ACHN (cell line): Measurements from ENCODE around the gene SLC2A4RG.

Experiments used
- DNase-seq: peaks from one replicate; pipeline ENCODE4 v3.0.0-alpha.2; 2015
- in situ Hi-C: cut with HindIII; loops from 2 replicates; pipeline ENCODE4 v1.10.0; 2017; ENCODE audit warnings: low sequenced_read_pairs, low pct_ligation_motif_present, low pct_unique_long_range_greater_than_20kb

The SLC2A4RG gene, protein sequence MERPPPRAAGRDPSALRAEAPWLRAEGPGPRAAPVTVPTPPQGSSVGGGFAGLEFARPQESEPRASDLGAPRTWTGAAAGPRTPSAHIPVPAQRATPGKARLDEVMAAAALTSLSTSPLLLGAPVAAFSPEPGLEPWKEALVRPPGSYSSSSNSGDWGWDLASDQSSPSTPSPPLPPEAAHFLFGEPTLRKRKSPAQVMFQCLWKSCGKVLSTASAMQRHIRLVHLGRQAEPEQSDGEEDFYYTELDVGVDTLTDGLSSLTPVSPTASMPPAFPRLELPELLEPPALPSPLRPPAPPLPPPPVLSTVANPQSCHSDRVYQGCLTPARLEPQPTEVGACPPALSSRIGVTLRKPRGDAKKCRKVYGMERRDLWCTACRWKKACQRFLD

DNA sequence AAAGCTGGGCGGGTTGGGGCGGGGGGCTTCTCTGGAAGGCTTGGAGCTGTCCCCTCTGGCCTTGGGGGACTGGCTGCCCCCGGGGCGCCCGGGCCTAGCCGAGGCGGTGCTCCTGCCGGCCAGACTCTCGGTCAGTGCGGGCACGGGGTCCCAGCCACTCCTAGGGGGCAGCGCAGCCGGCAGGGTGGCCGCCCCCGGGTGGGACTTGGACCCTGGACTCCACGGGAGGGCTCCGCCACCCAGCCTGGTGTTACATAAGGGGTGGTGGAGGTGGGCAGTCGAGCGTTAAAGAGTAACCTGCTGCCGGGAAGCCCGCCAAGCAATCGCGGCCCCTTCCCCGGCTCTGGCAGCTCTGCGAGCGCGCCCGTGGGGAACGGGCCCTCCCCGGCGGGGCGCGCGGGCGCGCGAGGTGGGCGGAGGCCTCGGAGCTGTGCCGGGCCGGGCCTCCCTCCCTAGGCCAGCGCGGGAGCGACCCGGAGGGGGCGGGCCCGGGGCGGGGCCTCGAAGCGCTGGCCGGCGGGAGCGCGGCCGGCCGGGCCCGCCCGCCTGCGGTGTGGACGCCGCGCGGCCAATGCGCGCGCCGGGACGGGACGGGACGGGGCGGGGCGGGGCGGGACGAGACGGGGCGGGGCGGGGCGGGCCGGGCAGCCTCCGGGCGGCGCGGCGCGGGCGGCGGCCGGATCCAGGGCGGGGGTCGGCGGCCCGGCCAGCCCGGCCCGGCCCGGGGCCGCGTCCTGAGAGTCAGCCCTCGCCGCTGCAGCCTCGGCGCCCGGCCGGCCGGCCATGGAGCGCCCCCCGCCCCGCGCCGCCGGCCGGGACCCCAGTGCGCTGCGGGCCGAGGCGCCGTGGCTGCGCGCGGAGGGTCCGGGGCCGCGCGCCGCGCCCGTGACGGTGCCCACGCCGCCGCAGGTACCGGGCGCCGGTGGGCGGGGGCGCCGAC, at the start of gene SLC2A4RG:
Gene SLC2A4RG, plus strand, starts transcription at position 647 of the 940 bp plus-strand sequence. Its CDS starts 137 bp downstream, at position 784.
- peak; percentile 79 for DNase-seq
- in situ Hi-C loops, result no loop called here

DNA sequence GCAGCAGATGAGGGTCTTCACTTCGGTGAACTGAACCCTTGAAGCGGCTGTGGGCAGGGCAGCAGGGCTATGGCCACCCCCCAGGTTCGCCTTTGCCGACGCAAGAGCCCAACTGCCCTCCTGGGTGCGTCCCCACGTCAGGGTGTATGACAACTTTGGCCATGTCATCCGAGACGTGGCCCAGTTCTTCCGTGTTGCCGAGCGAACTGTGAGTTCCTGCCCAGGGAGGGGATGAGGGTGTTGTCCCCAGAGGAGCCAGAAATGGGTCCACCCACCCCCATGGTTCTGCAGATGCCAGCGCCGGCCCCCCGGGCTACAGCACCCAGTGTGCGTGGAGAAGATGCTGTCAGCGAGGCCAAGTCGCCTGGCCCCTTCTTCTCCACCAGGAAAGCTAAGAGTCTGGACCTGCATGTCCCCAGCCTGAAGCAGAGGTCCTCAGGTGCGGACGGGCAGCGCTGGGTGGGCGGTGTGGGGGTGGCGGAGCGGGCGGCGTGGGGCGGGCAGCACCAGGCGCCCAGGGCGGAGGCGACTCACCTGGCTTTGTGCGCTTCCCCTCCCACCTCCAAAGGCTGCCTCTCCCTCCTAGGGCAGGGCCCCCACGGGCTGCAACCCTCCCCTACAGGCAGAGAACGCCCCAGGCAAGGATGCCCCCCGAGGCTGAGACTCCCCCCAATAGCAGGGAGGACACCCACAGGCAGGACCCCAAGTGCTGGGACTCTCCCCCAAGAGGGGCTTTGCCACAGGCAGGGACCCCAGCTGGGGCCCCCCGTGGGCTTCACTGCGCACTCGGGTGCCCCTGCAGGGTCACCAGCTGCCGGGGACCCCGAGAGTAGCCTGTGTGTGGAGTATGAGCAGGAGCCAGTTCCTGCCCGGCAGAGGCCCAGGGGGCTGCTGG, 49.3 kb upstream of the SLC2A4RG start:
- DNase-seq, result no peak

DNA sequence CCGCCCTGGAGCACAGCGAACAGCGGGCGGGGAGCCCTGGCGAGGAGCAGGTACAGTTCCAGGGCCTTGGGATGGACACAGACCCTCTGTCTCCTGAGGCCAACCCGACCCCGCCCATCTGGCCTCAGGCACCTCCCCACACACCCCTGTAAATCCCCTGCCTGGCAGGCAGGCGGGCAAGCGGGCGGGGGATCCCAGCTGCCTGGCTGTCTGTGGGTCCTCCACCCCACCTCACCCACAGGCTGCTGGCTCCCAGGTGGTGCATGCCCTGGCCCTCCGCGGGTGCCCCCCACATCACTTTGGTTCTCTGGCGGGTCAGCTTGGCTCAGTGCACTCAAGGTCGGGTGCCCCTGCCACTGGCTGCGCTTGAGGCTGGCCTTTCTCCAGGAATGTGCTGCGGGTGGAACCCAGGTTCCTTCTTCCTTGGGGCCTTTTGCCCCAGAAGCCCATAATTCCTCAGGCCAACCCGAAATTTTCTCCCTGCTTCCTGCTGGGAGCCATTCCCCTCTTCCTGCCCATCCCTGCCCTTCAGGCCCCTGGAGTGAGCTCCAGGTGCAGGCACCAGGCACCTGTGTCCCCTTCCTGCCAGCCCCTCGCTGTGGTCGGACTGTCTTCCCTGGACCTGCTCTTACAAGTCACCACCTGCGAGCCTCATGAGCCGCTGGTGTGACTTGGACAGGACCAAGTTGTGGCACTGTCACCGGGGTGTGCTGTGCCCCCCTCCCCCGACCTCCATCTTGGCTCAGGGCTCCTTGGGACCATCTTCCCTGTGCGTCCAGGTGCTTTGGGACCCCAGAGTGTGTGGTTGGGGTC, 48.5 kb upstream of the SLC2A4RG start:
- DNase-seq, result no peak

More for the DNA sequence above, 49.3 kb upstream of the SLC2A4RG start:
- in situ Hi-C loops, result no loop called here

DNA sequence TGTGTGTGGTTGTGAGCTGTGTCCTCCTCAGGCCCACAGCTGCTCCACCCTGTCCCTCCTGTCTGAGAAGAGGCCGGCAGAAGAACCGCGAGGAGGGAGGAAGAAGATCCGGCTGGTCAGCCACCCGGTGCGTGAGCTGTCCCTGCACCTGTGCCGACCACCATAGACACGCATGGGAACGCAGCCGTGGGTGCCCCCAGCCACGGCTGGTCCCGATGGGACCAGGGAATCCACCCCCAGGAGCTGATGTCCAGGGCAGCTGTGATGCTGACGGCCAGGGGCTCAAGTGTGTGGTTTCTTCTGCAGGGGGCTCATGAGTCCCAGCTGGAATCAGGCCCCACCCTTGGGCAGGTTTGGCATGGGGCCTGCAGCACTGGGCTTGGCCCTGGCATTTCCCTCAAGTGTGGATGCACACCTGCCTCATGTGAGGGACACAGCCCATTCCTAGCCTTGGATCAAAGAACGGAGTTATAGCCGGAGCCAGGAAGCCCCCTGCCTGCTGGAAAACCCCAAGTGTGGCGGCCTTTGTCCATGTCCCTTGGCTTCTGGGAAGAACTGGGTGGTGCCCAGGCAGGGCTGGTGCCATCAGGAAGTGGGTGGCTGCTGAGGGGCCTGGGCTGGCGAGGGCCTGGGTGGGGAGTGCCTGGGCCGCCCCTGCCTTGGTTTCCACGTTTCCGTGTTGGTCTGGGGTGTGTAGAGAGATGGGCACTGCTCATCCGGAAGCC, 47.7 kb upstream of the SLC2A4RG start:
- in situ Hi-C loops, result no loop called here
- DNase-seq, result no peak

More for the DNA sequence above, 48.5 kb upstream of the SLC2A4RG start:
- in situ Hi-C loops, result no loop called here

DNA sequence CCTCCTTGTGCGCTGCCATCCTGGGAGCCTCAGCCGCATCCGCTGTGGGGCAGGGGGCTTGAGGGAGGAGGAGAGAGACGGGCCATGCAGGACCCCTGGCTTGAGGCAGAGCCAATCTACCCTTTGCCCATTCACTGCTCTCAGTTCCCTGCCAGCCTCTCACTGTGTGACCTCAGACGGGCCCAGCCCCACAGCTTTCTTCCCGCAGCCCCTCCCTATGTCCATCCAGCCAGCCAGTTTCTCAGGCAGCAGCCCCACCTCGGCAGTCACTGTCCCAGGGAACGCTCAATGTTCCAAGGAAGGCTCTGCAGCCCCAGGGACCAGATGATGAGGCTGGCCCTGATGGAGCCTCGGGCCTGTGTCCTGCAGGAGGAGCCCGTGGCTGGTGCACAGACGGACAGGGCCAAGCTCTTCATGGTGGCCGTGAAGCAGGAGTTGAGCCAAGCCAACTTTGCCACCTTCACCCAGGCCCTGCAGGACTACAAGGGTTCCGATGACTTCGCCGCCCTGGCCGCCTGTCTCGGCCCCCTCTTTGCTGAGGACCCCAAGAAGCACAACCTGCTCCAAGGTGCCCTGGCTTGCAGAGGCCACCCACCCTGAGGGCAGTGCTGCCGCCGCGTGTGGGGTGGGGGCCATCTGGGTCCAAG, 47.0 kb upstream of the SLC2A4RG start:
- no peak for DNase-seq
- in situ Hi-C loops, result no loop called here

DNA sequence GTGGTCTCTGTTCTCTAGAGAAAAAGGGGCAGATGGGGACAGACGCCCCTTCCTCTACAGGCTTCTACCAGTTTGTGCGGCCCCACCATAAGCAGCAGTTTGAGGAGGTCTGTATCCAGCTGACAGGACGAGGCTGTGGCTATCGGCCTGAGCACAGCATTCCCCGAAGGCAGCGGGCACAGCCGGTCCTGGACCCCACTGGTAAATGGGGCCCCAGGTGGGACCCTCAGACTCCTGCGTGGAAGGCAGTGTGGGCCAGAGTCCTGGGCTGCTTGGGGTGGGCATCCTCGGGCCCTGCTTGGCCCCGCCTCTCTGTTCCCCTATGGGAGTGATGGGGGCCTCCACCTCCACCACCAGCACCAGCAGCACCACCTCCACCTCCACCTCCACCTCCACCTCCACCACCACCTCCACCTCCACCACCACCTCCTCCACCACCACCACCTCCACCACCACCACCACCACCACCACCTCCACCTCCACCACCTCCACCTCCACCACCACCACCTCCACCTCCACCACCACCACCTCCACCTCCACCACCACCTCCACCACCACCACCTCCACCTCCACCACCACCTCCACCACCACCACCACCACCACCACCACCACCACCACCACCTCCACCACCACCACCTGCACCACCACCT, 46.4 kb upstream of the SLC2A4RG start:
- in situ Hi-C loops, result no loop called here
- DNase-seq, result no peak

DNA sequence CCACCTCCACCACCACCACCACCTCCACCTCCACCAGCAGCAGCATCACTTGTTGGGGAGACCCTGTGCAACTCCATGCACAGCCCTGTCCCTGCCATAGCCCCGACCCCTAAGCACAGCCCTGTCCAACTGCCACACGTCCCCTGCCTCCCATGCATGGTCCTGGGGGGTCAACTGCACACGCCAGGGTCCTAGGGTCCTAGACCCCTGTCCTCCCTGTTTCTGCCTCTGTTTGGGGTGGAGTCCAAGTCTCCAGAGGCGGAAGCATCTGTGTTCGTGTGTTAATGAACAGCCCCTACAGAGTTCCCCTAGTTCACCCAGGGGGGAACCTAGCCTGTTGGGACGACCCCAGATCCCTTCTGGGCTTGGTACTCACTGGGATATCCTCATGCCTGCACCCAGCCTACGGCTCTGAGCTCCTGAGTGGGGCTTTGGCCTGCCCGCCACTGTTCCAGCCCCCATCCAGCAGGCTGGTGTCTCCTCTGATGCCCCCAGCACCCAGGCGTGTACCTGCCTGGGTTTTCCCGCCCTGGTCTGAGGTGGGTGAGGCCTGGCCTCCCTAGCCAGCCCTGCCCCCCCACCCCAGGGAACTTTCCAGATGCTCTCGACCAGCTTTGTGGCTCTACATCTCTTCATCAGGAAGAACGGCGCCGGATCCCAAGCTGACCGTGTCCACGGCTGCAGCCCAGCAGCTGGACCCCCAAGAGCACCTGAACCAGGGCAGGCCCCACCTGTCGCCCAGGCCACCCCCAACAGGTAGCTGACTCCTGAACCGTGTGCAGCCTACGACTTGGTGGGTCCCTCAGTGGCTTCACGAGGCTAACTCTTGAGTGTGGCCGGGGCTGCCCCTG, 45.6 kb upstream of the SLC2A4RG start:
- in situ Hi-C loops, result no loop called here
- DNase-seq, result no peak

DNA sequence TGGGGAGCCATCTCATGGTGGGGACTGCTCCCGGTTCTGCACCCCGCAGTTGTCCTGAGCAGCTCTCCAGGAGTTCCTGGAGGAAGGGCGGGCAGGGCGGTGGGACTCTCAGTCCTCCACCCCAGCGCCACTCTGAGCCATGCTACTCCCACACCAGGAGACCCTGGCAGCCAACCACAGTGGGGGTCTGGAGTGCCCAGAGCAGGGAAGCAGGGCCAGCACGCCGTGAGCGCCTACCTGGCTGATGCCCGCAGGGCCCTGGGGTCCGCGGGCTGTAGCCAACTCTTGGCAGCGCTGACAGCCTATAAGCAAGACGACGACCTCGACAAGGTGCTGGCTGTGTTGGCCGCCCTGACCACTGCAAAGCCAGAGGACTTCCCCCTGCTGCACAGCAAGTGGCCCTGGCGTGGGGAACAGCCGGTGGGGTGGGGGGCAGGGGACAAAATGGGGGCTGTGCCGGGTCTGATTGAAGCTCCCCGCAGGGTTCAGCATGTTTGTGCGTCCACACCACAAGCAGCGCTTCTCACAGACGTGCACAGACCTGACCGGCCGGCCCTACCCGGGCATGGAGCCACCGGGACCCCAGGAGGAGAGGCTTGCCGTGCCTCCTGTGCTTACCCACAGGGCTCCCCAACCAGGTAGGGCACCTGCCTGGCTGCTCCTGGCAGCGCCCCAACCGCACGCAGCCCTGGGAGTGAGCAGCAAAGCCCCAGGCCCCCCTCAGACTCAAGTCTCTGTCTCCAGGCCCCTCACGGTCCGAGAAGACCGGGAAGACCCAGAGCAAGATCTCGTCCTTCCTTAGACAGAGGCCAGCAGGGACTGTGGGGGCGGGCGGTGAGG, 44.8 kb upstream of the SLC2A4RG start:
- in situ Hi-C loops, result no loop called here
- no peak for DNase-seq

DNA sequence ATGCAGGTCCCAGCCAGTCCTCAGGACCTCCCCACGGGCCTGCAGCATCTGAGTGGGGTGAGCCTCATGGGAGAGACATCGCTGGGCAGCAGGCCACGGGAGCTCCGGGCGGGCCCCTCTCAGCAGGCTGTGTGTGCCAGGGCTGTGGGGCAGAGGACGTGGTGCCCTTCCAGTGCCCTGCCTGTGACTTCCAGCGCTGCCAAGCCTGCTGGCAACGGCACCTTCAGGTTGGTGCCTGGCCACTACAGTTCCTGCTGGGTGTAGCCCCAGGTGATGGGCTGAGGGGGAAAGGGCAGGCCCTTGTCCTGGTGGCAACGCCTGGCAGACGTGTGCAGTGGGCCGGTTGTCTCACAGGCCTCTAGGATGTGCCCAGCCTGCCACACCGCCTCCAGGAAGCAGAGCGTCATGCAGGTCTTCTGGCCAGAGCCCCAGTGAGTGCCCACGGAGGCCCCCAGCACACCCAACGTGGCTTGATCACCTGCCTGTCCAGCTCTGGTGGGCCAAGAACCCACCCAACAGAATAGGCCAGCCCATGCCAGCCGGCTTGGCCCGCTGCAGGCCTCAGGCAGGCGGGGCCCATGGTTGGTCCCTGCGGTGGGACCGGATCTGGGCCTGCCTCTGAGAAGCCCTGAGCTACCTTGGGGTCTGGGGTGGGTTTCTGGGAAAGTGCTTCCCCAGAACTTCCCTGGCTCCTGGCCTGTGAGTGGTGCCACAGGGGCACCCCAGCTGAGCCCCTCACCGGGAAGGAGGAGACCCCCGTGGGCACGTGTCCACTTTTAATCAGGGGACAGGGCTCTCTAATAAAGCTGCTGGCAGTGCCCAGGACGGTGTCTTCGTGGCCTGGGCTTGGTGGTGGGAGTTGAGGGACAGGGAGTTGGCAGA, 43.9 kb upstream of the SLC2A4RG start:
- in situ Hi-C loops, result no loop called here
- DNase-seq, result no peak

DNA sequence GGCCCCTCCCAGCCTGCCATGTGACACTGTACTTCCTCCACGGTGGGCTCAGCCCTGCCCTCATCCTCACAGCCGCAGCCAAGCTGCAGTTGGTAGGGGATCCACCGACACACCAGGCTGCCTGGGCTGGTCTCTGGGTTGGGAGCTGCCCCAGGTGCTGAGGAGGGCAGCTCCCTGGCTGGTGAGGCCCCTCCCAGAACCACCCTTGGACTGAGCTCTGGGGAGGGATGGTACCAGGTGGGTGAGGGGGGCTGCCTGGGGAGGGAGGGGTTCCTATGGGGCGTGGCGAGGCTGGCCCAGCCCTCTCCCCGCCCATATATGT, 43.3 kb upstream of the SLC2A4RG start:
- DNase-seq, result peak; percentile 66
- in situ Hi-C loops, result no loop called here

DNA sequence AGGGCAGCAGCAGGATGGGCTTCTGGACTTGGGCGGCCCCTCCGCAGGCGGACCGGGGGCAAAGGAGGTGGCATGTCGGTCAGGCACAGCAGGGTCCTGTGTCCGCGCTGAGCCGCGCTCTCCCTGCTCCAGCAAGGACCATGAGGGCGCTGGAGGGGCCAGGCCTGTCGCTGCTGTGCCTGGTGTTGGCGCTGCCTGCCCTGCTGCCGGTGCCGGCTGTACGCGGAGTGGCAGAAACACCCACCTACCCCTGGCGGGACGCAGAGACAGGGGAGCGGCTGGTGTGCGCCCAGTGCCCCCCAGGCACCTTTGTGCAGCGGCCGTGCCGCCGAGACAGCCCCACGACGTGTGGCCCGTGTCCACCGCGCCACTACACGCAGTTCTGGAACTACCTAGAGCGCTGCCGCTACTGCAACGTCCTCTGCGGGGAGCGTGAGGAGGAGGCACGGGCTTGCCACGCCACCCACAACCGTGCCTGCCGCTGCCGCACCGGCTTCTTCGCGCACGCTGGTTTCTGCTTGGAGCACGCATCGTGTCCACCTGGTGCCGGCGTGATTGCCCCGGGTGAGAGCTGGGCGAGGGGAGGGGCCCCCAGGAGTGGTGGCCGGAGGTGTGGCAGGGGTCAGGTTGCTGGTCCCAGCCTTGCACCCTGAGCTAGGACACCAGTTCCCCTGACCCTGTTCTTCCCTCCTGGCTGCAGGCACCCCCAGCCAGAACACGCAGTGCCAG, 42.8 kb upstream of the SLC2A4RG start, which contains the start of gene TNFRSF6B:
Gene TNFRSF6B, plus strand, starts transcription at position 25 of the 729 bp plus-strand sequence. Its CDS starts 116 bp downstream, at position 141.
- in situ Hi-C loops, result no loop called here
- no peak for DNase-seq

DNA sequence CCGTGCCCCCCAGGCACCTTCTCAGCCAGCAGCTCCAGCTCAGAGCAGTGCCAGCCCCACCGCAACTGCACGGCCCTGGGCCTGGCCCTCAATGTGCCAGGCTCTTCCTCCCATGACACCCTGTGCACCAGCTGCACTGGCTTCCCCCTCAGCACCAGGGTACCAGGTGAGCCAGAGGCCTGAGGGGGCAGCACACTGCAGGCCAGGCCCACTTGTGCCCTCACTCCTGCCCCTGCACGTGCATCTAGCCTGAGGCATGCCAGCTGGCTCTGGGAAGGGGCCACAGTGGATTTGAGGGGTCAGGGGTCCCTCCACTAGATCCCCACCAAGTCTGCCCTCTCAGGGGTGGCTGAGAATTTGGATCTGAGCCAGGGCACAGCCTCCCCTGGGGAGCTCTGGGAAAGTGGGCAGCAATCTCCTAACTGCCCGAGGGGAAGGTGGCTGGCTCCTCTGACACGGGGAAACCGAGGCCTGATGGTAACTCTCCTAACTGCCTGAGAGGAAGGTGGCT, 42.2 kb upstream of the SLC2A4RG start:
- in situ Hi-C loops, result no loop called here
- DNase-seq, result peak; percentile 22
